ENCODE data around the gene CIRBP.

DNA sequence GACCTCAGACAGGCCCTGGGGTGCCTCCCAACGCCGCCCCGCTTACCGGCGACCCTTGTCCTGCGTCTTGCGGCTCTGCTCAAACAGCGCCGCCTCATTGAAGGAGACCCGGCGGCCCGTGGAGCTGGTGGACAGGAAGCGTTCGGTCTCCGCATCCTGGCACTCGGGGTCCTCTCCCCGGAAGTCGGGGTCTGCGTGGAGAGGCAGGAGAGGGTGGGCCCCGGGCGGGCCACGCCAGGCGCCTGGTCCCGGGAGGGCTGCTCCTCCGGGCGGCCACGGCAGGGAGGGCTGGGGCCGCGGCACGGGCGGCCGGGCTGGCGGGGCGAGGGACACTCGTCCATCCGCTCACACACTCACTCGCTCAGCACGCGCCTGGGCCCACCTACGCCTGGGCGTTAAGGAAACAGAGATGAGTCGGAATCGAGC lies 34.2 kb upstream of the CIRBP start:
- TF ChIP-seq, protein P1, sequence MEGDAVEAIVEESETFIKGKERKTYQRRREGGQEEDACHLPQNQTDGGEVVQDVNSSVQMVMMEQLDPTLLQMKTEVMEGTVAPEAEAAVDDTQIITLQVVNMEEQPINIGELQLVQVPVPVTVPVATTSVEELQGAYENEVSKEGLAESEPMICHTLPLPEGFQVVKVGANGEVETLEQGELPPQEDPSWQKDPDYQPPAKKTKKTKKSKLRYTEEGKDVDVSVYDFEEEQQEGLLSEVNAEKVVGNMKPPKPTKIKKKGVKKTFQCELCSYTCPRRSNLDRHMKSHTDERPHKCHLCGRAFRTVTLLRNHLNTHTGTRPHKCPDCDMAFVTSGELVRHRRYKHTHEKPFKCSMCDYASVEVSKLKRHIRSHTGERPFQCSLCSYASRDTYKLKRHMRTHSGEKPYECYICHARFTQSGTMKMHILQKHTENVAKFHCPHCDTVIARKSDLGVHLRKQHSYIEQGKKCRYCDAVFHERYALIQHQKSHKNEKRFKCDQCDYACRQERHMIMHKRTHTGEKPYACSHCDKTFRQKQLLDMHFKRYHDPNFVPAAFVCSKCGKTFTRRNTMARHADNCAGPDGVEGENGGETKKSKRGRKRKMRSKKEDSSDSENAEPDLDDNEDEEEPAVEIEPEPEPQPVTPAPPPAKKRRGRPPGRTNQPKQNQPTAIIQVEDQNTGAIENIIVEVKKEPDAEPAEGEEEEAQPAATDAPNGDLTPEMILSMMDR (IDR thresholded peaks at IDR 0.05) = no peak
- TF ChIP-seq POLR2A (IDR thresholded peaks at IDR 0.05) (no peak), EP300 (IDR thresholded peaks at IDR 0.05) (no peak)
